ENCODE measurements around the gene EPHA8.

DNA sequence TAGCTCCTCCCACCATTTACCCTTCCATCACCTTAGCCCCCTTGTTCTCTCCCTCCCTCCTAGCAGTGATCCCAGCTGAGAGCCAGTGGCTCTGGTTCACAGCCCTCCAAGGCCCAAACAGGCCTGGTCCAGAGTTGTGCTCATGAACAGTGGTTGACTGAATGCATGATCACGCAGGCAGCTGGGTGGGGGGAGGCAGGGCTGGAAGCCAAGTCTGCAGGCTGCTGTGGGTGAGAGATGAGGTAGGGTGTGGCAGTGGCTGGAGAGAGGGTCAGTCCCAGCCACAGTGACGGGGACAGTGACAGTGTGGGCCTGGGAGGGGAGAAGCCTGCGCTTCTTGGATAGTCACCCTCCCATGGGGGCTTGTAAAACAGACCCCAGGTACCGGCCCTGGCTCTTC is 22.2 kb downstream of the EPHA8 start:
- no peak for TF ChIP-seq CTCF (IDR thresholded peaks at IDR 0.05)
- TF ChIP-seq POLR2A (IDR thresholded peaks at IDR 0.05; ENCODE audit: low read depth), result no peak
